Left kidney (tissue), 8 donors: Measurements from ENCODE around the gene ANKRD49. TPM values are rescaled to one million over a fixed set of nuclear protein-coding genes. Genes with fewer than 3 reads are reported as not detected.

ENCODE experiments used
- DNase-seq: peaks from one replicate; pipeline ENCODE4 v3.0.0-alpha.2; 2013
- long read RNA-seq, 8 donors: transcript quantifications; one replicate each; lab custom pipeline, GENCODE V29; 2026
- polyA plus RNA-seq: library from polyadenylated mRNA; unstranded; fragments of 120-200 nt; gene quantifications from one replicate; pipeline ENCODE4 v1.2.1, GENCODE V29; 2013; ENCODE audit not compliant: insufficient read length

The ANKRD49 gene
- polyA plus RNA-seq: 25.5 TPM
- long read RNA-seq, donor 1, partial matches to known transcripts: 0 of 6 reads
- long read RNA-seq, donor 1, other reads (novel, unspliced or antisense): 0 of 6 reads
- long read RNA-seq, donor 2, transcript ANKRD49-208 (2 exons, 3,002 nt): major isoform, 11 of 18 reads
- long read RNA-seq, donor 2, partial matches to known transcripts: 0 of 18 reads
- long read RNA-seq, donor 2, other reads (novel, unspliced or antisense): 0 of 18 reads
- long read RNA-seq, donor 3, partial matches to known transcripts: 0 of 7 reads
- long read RNA-seq, donor 3, other reads (novel, unspliced or antisense): 0 of 7 reads
- long read RNA-seq, donor 4, partial matches to known transcripts: 0 of 3 reads
- long read RNA-seq, donor 4, other reads (novel, unspliced or antisense): 0 of 3 reads
- long read RNA-seq, donor 5, transcript ANKRD49-208 (2 exons, 3,002 nt): major isoform, 10 of 45 reads
- long read RNA-seq, donor 5, transcript ANKRD49-210 (3 exons, 2,268 nt): minor isoform, 9 of 45 reads
- long read RNA-seq, donor 5, partial matches to known transcripts: 21 of 45 reads
- long read RNA-seq, donor 5, other reads (novel, unspliced or antisense): 0 of 45 reads
- long read RNA-seq, donor 6, partial matches to known transcripts: 16 of 22 reads
- long read RNA-seq, donor 6, other reads (novel, unspliced or antisense): 0 of 22 reads
- long read RNA-seq, donor 7, transcript ANKRD49-208 (2 exons, 3,002 nt): major isoform, 17 of 24 reads
- long read RNA-seq, donor 7, partial matches to known transcripts: 0 of 24 reads
- long read RNA-seq, donor 7, other reads (novel, unspliced or antisense): 0 of 24 reads
- long read RNA-seq, donor 8, partial matches to known transcripts: 0 of 2 reads
- long read RNA-seq, donor 8, other reads (novel, unspliced or antisense): 0 of 2 reads

GRCh38 chr11:94493281-94494125 lies at the start of gene ANKRD49, which contains the start of gene MRE11:
ANKRD49 (plus strand) TSS chr11:94493984; CDS start chr11:94496694, 2,710 bp downstream.
MRE11 (minus strand) TSS chr11:94493844; CDS start chr11:94492801, 1,043 bp downstream.
- peak; percentile 98 for DNase-seq

- no peak for DNase-seq
Measured at GRCh38 chr11:94445641-94446040, 48.1 kb upstream of the ANKRD49 start.

- no peak for DNase-seq
Measured at GRCh38 chr11:94447149-94447548, 46.6 kb upstream of the ANKRD49 start.

GRCh38 chr11:94449029-94449428 lies 44.8 kb upstream of the ANKRD49 start:
- DNase-seq: no peak

DNA sequence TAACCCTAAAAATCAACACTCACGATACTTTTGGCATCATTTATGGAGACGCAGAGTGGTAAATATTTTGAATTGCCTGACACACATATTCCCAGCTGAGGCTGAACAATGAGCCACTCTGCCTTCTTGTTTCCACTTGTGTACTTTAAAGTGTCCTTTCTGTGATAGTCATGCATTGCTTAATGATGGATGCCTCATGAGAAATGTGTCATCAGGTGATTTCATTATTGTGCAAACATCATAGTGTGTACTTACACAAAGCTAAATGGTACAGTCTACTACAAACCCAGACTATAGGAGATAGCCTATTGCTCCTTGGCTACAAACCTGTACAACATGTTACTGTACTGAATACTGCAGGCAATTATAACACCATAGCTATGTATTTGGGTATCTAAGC lies 44.3 kb upstream of the ANKRD49 start:
- no peak for DNase-seq

DNA sequence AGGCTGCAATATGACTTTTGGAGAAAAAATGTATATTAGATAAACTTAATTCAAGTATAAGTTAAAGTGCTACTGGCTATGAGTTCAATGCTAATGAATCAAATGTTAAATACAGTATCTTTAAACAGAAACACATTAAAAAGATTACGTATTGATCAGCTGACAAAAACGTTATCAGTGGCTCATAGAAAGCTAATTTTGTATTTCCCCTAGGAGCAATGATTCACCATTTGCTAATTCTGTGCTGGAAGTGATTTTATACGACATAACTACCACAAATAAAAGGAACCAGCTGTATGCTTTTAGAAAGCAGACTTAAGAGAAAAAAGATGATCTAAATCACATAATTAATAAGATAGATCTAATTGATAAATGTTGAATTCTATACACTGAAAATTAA lies 43.7 kb upstream of the ANKRD49 start:
- no peak for DNase-seq

- no peak for DNase-seq
Measured at GRCh38 chr11:94452988-94453387, 40.8 kb upstream of the ANKRD49 start.

- no peak for DNase-seq
Measured at GRCh38 chr11:94454301-94454700, 39.5 kb upstream of the ANKRD49 start.

- DNase-seq: peak; percentile 3
Measured at GRCh38 chr11:94455861-94456260, 37.9 kb upstream of the ANKRD49 start.

- no peak for DNase-seq
Measured at GRCh38 chr11:94457118-94458029, 36.4 kb upstream of the ANKRD49 start.

GRCh38 chr11:94459576-94459975 lies 34.2 kb upstream of the ANKRD49 start:
- DNase-seq: no peak

GRCh38 chr11:94469416-94469815 lies 24.4 kb upstream of the ANKRD49 start:
- DNase-seq: no peak

GRCh38 chr11:94472916-94473799 lies 20.6 kb upstream of the ANKRD49 start:
- DNase-seq: no peak

DNA sequence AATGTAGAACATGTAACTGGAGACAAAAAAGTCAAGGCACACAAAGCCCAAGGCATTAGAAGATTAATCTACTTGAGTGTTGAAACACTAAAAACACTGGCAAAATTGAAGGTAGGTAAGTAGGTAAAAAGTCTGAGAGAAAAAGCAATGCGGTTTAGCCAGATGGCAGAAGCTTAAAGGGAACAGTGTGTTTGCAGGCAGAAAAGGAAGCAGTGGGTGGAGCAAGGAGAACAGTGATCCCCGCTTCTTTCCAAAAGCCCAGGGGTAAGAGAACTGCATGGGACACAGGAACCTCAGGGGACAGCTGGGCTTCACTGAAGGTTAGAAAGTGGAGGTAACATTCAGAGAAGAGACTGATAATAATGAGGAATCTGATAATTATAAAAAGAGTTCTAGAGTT lies 16.2 kb upstream of the ANKRD49 start:
- DNase-seq: no peak

GRCh38 chr11:94481342-94481741 lies 12.4 kb upstream of the ANKRD49 start:
- DNase-seq: no peak

DNA sequence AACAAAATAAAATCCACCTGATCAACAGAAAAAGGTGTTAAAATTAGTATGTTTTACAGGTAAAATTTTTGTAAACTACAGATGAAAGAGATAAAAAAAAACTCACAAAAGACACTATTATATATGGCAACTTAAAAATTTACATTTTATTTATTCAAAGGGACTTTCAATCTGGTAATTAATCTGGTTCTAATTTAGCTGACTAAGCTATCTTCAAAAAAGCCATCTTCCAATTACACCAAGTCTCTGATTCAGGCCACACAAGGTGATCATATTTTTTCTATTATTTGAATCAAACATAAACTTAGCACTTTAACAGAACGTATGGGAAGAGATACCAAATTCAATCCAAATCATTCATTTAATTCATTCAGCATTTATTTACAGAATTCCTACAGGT lies 7.7 kb upstream of the ANKRD49 start:
- no peak for DNase-seq

DNA sequence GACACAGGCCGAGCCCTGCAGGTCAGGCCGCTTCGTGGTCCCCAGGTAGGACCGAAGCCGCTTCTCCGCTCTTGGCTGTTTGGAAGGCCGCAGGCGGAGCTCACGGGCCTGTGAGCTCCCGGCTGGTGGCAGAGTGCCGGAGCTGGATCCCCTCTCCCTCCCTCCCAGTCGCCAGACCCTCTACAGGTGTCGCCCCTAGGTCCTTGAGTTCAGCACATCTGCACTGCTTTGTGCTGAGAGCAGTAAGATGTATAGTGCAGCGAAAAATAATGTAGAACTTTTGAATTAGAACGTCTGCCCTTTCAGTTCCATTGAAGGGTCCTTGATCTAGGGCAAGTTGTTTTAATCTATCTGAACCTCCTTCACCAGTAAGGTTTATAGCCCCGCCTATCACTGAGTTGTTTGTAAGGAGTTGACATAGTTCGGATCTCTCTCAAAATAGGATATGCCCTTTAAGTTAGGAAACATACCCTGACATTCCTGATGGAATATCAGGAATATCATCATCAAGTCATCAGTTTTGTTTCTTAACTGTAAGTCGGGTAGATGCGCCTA lies 419 bp downstream of the ANKRD49 start:
- no peak for DNase-seq

- DNase-seq: no peak
Measured at GRCh38 chr11:94500181-94500580, 6.4 kb downstream of the ANKRD49 start.

GRCh38 chr11:94501522-94501921 lies 7.7 kb downstream of the ANKRD49 start:
- no peak for DNase-seq
